Fibroblast of skin of left biceps (primary cell): ENCODE results near the gene AIG1.
"Not testable (repeated sequence)": the region's sequence is repeated elsewhere in the genome, so short reads cannot be mapped to it uniquely, and the experiment has no call there.

Experiments
- DNase-seq, 2 experiments: peaks; one replicate each; pipeline ENCODE4 v3.0.0-alpha.2; 2013; ENCODE audit warnings: low read depth in 2 of 2

The AIG1 gene

GRCh38 chr6:143267760-143268159, 207.1 kb downstream of the AIG1 start:
- DNase-seq, result no peak

- DNase-seq, result no peak
Measured at GRCh38 chr6:143268439-143268838, 207.8 kb downstream of the AIG1 start.

- DNase-seq, result no peak
Measured at GRCh38 chr6:143270026-143270425, 209.3 kb downstream of the AIG1 start.

GRCh38 chr6:143271024-143271423, 210.3 kb downstream of the AIG1 start:
- peak; percentile 81 to 83 for DNase-seq

- DNase-seq, result no peak
Measured at GRCh38 chr6:143276436-143276835, 215.7 kb downstream of the AIG1 start.

- no peak for DNase-seq
Measured at GRCh38 chr6:143279385-143279784, 218.7 kb downstream of the AIG1 start.

GRCh38 chr6:143283887-143284645, 223.4 kb downstream of the AIG1 start:
- peak in 1 of 2 experiments; percentile 55 for DNase-seq

- DNase-seq, result no peak
Measured at GRCh38 chr6:143286251-143286795, 225.6 kb downstream of the AIG1 start.

GRCh38 chr6:143288923-143289322, 228.2 kb downstream of the AIG1 start:
- DNase-seq, result no peak

- no peak for DNase-seq
Measured at GRCh38 chr6:143290206-143290605, 229.5 kb downstream of the AIG1 start.

- DNase-seq, result no peak
Measured at GRCh38 chr6:143293523-143293922, 232.8 kb downstream of the AIG1 start.

GRCh38 chr6:143294265-143294860, 233.7 kb downstream of the AIG1 start:
- DNase-seq, result no peak

- DNase-seq, result no peak
Measured at GRCh38 chr6:143295932-143296331, 235.2 kb downstream of the AIG1 start.

- no peak for DNase-seq
Measured at GRCh38 chr6:143298071-143298470, 237.4 kb downstream of the AIG1 start.

GRCh38 chr6:143299253-143300166, 238.8 kb downstream of the AIG1 start:
- no peak for DNase-seq

- DNase-seq, result no peak
Measured at GRCh38 chr6:143301188-143301587, 240.5 kb downstream of the AIG1 start.

GRCh38 chr6:143307760-143308159, 247.1 kb downstream of the AIG1 start:
- DNase-seq, result not testable (repeated sequence)

GRCh38 chr6:143313163-143313562, 252.5 kb downstream of the AIG1 start:
- DNase-seq, result no peak

GRCh38 chr6:143321491-143322086, 260.9 kb downstream of the AIG1 start:
- DNase-seq, result no peak

GRCh38 chr6:143322386-143322785, 261.7 kb downstream of the AIG1 start:
- DNase-seq, result no peak

GRCh38 chr6:143323729-143324470, 263.2 kb downstream of the AIG1 start:
- DNase-seq, result peak; percentile 21 to 43
